Right cardiac atrium (tissue), 5 donors: ENCODE measurements around the gene CREG2. TPM values are rescaled to one million over a fixed set of nuclear protein-coding genes. Genes with fewer than 3 reads are reported as not detected.

Experiments
- microRNA-seq, 2 donors: library from miRNA; unstranded; fragments of <30 nt; microRNA quantifications; one replicate each; pipeline ENCODE4 v1.2.0, GENCODE V29; 2020 to 2021
- polyA plus RNA-seq: library from polyadenylated mRNA; stranded (reverse); fragments of 200-250 nt; gene quantifications from one replicate; pipeline ENCODE4 v1.2.3, GENCODE V29; 2013
- total RNA-seq, 4 donors: library from RNA; stranded (reverse); fragmentation: NEBNext Ultra II Directional; extraction: Animal tissue kit (Norgen Biotek cat#: 25700); gene quantifications; one replicate each; pipeline ENCODE4 v1.2.1, GENCODE V29; 2021
- donor health status: healthy with polysubstance abuse.
- donor health status: DM: no; HTN: yes; CAD: no.
- donor health status: DM: no; HTN: no; CAD: no.
- donor health status: DM: no; HTN: yes; CAD: no; lungs with severe emphysema.
- donor health status: DM: yes; HTN: yes; CAD: no.

Gene CREG2
- total and polyA plus RNA-seq, 5 donors, result 0.14 to 1.0 (median 0.19) TPM

Small RNA genes within 50 kb of the gene (microRNA-seq; reads per million reads assigned to microRNA genes)
- gene MIR5696, result 0.42 to 2.7 reads per million in 2 donors

Other genes starting within 250 kb of the CREG2 start
- 10 to 100 TPM; 42.3 to 79.5 (median 52.2) TPM for gene TBC1D8, start 236.1 kb downstream of the CREG2 start, total RNA-seq
- 36.4 TPM for gene TBC1D8, start 236.1 kb downstream of the CREG2 start, polyA plus RNA-seq
- gene CNOT11, start 134.6 kb downstream of the CREG2 start, total RNA-seq, result 10 to 100 TPM; 38.8 to 60.5 (median 43.5) TPM
- 26.0 TPM for gene CNOT11, start 134.6 kb downstream of the CREG2 start, polyA plus RNA-seq
- gene RNF149, start 78.8 kb downstream of the CREG2 start, total RNA-seq, result 10 to 100 TPM; 18.0 to 40.6 (median 23.2) TPM
- gene RNF149, start 78.8 kb downstream of the CREG2 start, polyA plus RNA-seq, result 22.7 TPM
- 1 to 10 TPM in 1 of 4 donors, under 1 TPM in 3; 0.50 to 1.1 (median 0.62) TPM for gene RFX8, start 87.6 kb upstream of the CREG2 start, total RNA-seq
- gene RFX8, start 87.6 kb upstream of the CREG2 start, polyA plus RNA-seq, result 0.45 TPM